DND-41 (cell line): Measurements from ENCODE around the gene CSF3.
"Not testable (repeated sequence)": the region's sequence is repeated elsewhere in the genome, so short reads cannot be mapped to it uniquely, and the experiment has no call there.

Experiments used
- ATAC-seq: fragments of 200-7000 bp; cut with Tn5 transposase; 3 replicates; pipeline ENCODE4 v1.9.1; 2021; ENCODE audit warnings: low read depth; ENCODE audit not compliant: insufficient read depth
- DNase-seq: peaks from one replicate; pipeline ENCODE4 v3.0.0-alpha.2; 2020
- H2AFZ ChIP-seq: 2 replicates; pipeline ENCODE4 v1.6.0; 2012; ENCODE audit warnings: low read depth, low read length
- H3K27ac ChIP-seq: 2 replicates; pipeline ENCODE4 v1.5.1; 2012; ENCODE audit warnings: low read length, inconsistent platforms
- H3K27me3 ChIP-seq: fragments of 200-600 bp; sonication (generic); 2 replicates; pipeline ENCODE4 v1.6.0; 2012; ENCODE audit warnings: low read length, mild to moderate bottlenecking, inconsistent platforms; ENCODE audit not compliant: insufficient read depth, poor library complexity
- H3K36me3 ChIP-seq: 2 replicates; pipeline ENCODE4 v1.5.1; 2012; ENCODE audit warnings: low read length, inconsistent platforms; ENCODE audit not compliant: insufficient read depth
- H3K4me1 ChIP-seq: 2 replicates; pipeline ENCODE4 v1.5.1; 2012; ENCODE audit warnings: mild to moderate bottlenecking, low read length; ENCODE audit not compliant: insufficient read depth
- H3K4me2 ChIP-seq: 2 replicates; pipeline ENCODE4 v1.6.0; 2012; ENCODE audit warnings: mild to moderate bottlenecking, moderate library complexity, low read length, inconsistent platforms; ENCODE audit not compliant: insufficient read depth
- H3K4me3 ChIP-seq, 2 experiments: fragments of 200-600 bp in 1 of 2; shearing (Covaris generic) in 1 of 2; 2 replicates each; pipeline ENCODE4 v1.5.1; 2012 to 2016; ENCODE audit warnings: inconsistent platforms in 2 of 2, low read length in 2 of 2, mild to moderate bottlenecking in 2 of 2, low read depth in 1 of 2, moderate library complexity in 1 of 2
- H3K79me2 ChIP-seq: 2 replicates; pipeline ENCODE4 v1.6.0; 2012; ENCODE audit warnings: low read length, inconsistent platforms; ENCODE audit not compliant: insufficient read depth
- H3K9ac ChIP-seq: 2 replicates; pipeline ENCODE4 v1.6.0; 2012; ENCODE audit warnings: low read depth, mild to moderate bottlenecking, inconsistent platforms, low read length, moderate library complexity
- H3K9me3 ChIP-seq: 2 replicates; pipeline ENCODE4 v1.5.1; 2012; ENCODE audit warnings: low read length, moderate library complexity, mild to moderate bottlenecking, inconsistent platforms; ENCODE audit not compliant: insufficient read depth, severe bottlenecking
- H4K20me1 ChIP-seq: 2 replicates; pipeline ENCODE4 v1.6.0; 2012; ENCODE audit warnings: low read length; ENCODE audit not compliant: insufficient read depth
- EZH2 ChIP-seq: IDR thresholded peaks from 3 replicates; pipeline ENCODE4 v1.6.1; 2012; ENCODE audit warnings: borderline replicate concordance, low read depth, mild to moderate bottlenecking, moderate library complexity, low read length, inconsistent platforms; ENCODE audit not compliant: severe bottlenecking
- TF ChIP-seq, protein P1 (sequence below): IDR thresholded peaks from 2 replicates; pipeline ENCODE4 v1.5.1; 2012; ENCODE audit warnings: borderline replicate concordance, low read length, moderate library complexity, mild to moderate bottlenecking; ENCODE audit not compliant: poor library complexity, severe bottlenecking; ENCODE audit errors: extremely low read depth

CSF3 gene

DNA sequence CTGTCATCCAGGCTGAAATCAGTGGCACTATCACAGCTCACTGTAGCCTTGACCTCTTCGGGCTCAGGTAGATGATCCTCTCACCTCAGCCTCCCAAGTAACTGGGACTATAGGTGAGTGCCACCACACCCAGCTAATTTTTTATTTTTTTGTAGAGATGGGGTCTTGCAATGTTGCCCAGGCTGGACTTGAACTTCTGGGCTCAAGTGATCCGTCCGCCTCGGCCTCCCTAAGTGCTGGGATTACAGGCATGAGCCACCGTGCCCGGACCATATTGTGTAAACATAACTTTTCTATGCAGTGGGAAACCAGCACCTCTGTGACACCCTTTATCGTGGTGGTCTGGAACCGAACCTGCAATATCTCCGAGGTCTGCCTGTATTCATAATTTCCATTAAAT is 11.2 kb upstream of the CSF3 start:
- ATAC-seq = no peak
- Histone ChIP-seq H2AFZ (no peak overlapping the region), H3K4me2 (no peak overlapping the region)

DNA sequence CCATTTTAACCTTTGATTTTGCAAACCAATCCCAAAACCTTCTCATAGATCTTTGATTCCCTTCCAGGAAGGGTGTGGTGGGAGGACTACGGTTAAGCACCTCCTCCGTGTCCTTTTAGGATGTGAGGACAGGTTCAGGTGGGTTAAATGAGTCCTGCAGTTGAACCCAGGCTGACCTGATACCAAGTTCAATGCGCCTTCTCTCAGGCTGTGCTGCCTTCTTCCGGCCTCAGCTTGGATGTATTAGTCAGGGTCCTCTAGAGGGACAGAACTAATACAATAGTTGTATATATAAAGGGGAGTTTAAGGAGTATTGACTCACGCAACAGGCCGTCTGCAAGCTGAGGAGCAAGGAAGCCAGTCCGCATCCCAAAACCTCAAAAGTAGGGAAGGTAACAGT is 10.5 kb upstream of the CSF3 start:
- Histone ChIP-seq H3K27ac (no peak overlapping the region), H3K9me3 (no peaks in the 10 kb centered on the region), H2AFZ (no peak overlapping the region), H3K27me3 (no peaks in the 10 kb centered on the region), H3K4me1 (no peaks in the 10 kb centered on the region), H3K36me3 (no peaks in the 10 kb centered on the region), H3K4me3 (no peak overlapping the region), H4K20me1 (no peaks in the 10 kb centered on the region), H3K4me2 (no peak overlapping the region), H3K9ac (no peak overlapping the region), H3K79me2 (no peaks in the 10 kb centered on the region)
- TF ChIP-seq, protein P1, sequence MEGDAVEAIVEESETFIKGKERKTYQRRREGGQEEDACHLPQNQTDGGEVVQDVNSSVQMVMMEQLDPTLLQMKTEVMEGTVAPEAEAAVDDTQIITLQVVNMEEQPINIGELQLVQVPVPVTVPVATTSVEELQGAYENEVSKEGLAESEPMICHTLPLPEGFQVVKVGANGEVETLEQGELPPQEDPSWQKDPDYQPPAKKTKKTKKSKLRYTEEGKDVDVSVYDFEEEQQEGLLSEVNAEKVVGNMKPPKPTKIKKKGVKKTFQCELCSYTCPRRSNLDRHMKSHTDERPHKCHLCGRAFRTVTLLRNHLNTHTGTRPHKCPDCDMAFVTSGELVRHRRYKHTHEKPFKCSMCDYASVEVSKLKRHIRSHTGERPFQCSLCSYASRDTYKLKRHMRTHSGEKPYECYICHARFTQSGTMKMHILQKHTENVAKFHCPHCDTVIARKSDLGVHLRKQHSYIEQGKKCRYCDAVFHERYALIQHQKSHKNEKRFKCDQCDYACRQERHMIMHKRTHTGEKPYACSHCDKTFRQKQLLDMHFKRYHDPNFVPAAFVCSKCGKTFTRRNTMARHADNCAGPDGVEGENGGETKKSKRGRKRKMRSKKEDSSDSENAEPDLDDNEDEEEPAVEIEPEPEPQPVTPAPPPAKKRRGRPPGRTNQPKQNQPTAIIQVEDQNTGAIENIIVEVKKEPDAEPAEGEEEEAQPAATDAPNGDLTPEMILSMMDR = no peak
- TF ChIP-seq EZH2 = no peak
- ATAC-seq (no peak), DNase-seq (no peak)

More for the DNA sequence above, 11.2 kb upstream of the CSF3 start:
- Histone ChIP-seq H3K4me1 (no peaks in the 10 kb centered on the region), H3K9me3 (no peaks in the 10 kb centered on the region), H3K27ac (no peak overlapping the region), H3K4me3 (no peak overlapping the region), H3K79me2 (no peaks in the 10 kb centered on the region), H3K9ac (no peak overlapping the region), H4K20me1 (no peaks in the 10 kb centered on the region), H3K36me3 (no peaks in the 10 kb centered on the region), H3K27me3 (no peaks in the 10 kb centered on the region)
- TF ChIP-seq, protein P1 = no peak
- no peak for TF ChIP-seq EZH2
- DNase-seq = no peak

- H3K9me3 ChIP-seq = no peaks in the 10 kb centered on the region
- 0 out of 2 replicates have a peak, but pooled peaks cover 4% of the 10 kb centered on the region for H3K4me1 ChIP-seq
- no peak overlapping the region for H3K9ac ChIP-seq
- H3K27ac ChIP-seq = no peak overlapping the region
- DNase-seq (no peak), ATAC-seq (no peak)
- no peaks in the 10 kb centered on the region for H3K36me3 ChIP-seq
- H3K27me3 ChIP-seq = no peaks in the 10 kb centered on the region
- no peak overlapping the region for H3K4me3 ChIP-seq
- H3K79me2 ChIP-seq = no peaks in the 10 kb centered on the region
- no peak overlapping the region for H3K4me2 ChIP-seq
- no peaks in the 10 kb centered on the region for H4K20me1 ChIP-seq
- TF ChIP-seq, protein P1 = no peak
- no peak for TF ChIP-seq EZH2
- H2AFZ ChIP-seq = no peak overlapping the region
Measured at GRCh38 chr17:40005520-40005919, 9.7 kb upstream of the CSF3 start.

- not testable (repeated sequence) for H3K36me3 ChIP-seq, H3K9ac ChIP-seq, H3K27me3 ChIP-seq, H2AFZ ChIP-seq, H3K9me3 ChIP-seq, ATAC-seq, H3K4me3 ChIP-seq, H3K27ac ChIP-seq, H3K79me2 ChIP-seq, DNase-seq, H3K4me2 ChIP-seq, H4K20me1 ChIP-seq
- H3K4me1 ChIP-seq = peaks cover 10% of the 10 kb centered on the region
Measured at GRCh38 chr17:40010946-40011500, 4.2 kb upstream of the CSF3 start.

GRCh38 chr17:40012017-40012647 is 3.1 kb upstream of the CSF3 start:
- H3K4me2 ChIP-seq, ATAC-seq, H2AFZ ChIP-seq, H3K79me2 ChIP-seq, H3K27ac ChIP-seq, DNase-seq, H3K9me3 ChIP-seq, H3K4me3 ChIP-seq, H3K9ac ChIP-seq, H3K36me3 ChIP-seq, H3K27me3 ChIP-seq, H4K20me1 ChIP-seq: not testable (repeated sequence)
- H3K4me1 ChIP-seq = peaks cover 10% of the 10 kb centered on the region
